Measurements from ENCODE around the gene PRDX1. TPM values are rescaled to one million over a fixed set of nuclear protein-coding genes. Genes with fewer than 3 reads are reported as not detected.

PRDX1 gene
- total and polyA plus RNA-seq, 2 of the 13 experiments (the other 11 are each of a cell fraction or from before 2014, with no cell fraction given): 761 to 1,898 TPM

DNA sequence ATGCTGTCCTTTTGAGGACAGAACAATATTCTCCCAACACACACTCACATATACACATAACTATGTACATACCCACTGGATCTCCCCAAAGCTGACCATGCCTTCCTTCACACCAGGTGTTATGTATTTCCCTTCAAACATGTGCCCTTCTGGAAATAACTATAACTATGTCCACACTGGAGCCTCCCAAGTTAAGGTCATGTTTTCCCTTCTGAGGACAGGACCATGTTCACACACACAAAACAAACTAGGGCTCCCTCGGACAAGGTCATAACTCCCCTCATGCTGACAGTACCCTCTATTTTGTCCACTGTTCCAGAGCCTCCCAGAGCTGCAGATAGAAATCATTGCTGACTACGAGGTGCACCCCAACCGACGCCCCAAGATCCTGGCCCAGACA is 13.8 kb downstream of the PRDX1 start (continued):
- TF ChIP-seq ZKSCAN5 (CRISPR knock-in tag; IDR thresholded peaks at IDR 0.05) (no peak), ISL2 (CRISPR knock-in tag; IDR thresholded peaks at IDR 0.05) (no peak), JDP2 (CRISPR knock-in tag; IDR thresholded peaks at IDR 0.05; ENCODE audit: borderline replicate concordance) (no peak), HNRNPH1 (optimal IDR thresholded peaks at IDR 0.05; ENCODE audit: low read depth, low read length) (no peak), ZNF747 (CRISPR knock-in tag; IDR thresholded peaks at IDR 0.05; ENCODE audit: borderline replicate concordance) (no peak), ZNF207 (IDR thresholded peaks at IDR 0.05; ENCODE audit: borderline replicate concordance) (no peak), RFXANK (CRISPR knock-in tag; IDR thresholded peaks at IDR 0.05) (no peak), MEIS1 (CRISPR knock-in tag; IDR thresholded peaks at IDR 0.05; ENCODE audit: borderline replicate concordance) (no peak), POLR2AphosphoS2 (IDR thresholded peaks at IDR 0.05; ENCODE audit: low read depth, low read length) (no peak), SOX6 (IDR thresholded peaks at IDR 0.05) (no peak), SOX6 (CRISPR knock-in tag; IDR thresholded peaks at IDR 0.05) (peak; percentile 38), KDM2A (CRISPR knock-in tag; IDR thresholded peaks at IDR 0.05; ENCODE audit: borderline replicate concordance, low read depth) (no peak), ZNF121 (CRISPR knock-in tag; IDR thresholded peaks at IDR 0.05) (no peak), MAZ (IDR thresholded peaks at IDR 0.05; ENCODE audit: borderline replicate concordance, low read depth, low read length) (no peak), MAZ (CRISPR knock-in tag; IDR thresholded peaks at IDR 0.05; ENCODE audit: low read depth) (no peak), PAF1 (CRISPR knock-in tag; IDR thresholded peaks at IDR 0.05) (0 out of 2 replicates have a peak, but pooled peaks have one; percentile 11), MYC (CRISPR knock-in tag; IDR thresholded peaks at IDR 0.05; ENCODE audit: borderline replicate concordance) (no peak), NFYC (CRISPR knock-in tag; IDR thresholded peaks at IDR 0.05) (no peak), ZFAT (CRISPR knock-in tag; conservative IDR thresholded peaks at IDR 0.05) (no peak), NCOA2 (CRISPR knock-in tag; IDR thresholded peaks at IDR 0.05) (peak; percentile 73), EEA1 (CRISPR knock-in tag; IDR thresholded peaks at IDR 0.05; ENCODE audit: borderline replicate concordance) (no peak), ZSCAN25 (CRISPR knock-in tag; IDR thresholded peaks at IDR 0.05) (no peak)
- TF ChIP-seq, protein P1, sequence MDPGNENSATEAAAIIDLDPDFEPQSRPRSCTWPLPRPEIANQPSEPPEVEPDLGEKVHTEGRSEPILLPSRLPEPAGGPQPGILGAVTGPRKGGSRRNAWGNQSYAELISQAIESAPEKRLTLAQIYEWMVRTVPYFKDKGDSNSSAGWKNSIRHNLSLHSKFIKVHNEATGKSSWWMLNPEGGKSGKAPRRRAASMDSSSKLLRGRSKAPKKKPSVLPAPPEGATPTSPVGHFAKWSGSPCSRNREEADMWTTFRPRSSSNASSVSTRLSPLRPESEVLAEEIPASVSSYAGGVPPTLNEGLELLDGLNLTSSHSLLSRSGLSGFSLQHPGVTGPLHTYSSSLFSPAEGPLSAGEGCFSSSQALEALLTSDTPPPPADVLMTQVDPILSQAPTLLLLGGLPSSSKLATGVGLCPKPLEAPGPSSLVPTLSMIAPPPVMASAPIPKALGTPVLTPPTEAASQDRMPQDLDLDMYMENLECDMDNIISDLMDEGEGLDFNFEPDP (CRISPR knock-in tag; conservative IDR thresholded peaks at IDR 0.05): no peak
- TF ChIP-seq, protein P2, sequence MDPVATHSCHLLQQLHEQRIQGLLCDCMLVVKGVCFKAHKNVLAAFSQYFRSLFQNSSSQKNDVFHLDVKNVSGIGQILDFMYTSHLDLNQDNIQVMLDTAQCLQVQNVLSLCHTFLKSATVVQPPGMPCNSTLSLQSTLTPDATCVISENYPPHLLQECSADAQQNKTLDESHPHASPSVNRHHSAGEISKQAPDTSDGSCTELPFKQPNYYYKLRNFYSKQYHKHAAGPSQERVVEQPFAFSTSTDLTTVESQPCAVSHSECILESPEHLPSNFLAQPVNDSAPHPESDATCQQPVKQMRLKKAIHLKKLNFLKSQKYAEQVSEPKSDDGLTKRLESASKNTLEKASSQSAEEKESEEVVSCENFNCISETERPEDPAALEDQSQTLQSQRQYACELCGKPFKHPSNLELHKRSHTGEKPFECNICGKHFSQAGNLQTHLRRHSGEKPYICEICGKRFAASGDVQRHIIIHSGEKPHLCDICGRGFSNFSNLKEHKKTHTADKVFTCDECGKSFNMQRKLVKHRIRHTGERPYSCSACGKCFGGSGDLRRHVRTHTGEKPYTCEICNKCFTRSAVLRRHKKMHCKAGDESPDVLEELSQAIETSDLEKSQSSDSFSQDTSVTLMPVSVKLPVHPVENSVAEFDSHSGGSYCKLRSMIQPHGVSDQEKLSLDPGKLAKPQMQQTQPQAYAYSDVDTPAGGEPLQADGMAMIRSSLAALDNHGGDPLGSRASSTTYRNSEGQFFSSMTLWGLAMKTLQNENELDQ (CRISPR knock-in tag; IDR thresholded peaks at IDR 0.05; ENCODE audit: borderline replicate concordance): no peak
- TF ChIP-seq, protein P3, sequence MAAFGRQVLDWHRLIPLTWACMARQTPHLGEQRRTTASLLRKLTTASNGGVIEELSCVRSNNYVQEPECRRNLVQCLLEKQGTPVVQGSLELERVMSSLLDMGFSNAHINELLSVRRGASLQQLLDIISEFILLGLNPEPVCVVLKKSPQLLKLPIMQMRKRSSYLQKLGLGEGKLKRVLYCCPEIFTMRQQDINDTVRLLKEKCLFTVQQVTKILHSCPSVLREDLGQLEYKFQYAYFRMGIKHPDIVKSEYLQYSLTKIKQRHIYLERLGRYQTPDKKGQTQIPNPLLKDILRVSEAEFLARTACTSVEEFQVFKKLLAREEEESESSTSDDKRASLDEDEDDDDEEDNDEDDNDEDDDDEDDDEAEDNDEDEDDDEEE (CRISPR knock-in tag; IDR thresholded peaks at IDR 0.05): 0 out of 2 replicates have a peak, but pooled peaks have one; percentile 52
- TF ChIP-seq, protein P4, sequence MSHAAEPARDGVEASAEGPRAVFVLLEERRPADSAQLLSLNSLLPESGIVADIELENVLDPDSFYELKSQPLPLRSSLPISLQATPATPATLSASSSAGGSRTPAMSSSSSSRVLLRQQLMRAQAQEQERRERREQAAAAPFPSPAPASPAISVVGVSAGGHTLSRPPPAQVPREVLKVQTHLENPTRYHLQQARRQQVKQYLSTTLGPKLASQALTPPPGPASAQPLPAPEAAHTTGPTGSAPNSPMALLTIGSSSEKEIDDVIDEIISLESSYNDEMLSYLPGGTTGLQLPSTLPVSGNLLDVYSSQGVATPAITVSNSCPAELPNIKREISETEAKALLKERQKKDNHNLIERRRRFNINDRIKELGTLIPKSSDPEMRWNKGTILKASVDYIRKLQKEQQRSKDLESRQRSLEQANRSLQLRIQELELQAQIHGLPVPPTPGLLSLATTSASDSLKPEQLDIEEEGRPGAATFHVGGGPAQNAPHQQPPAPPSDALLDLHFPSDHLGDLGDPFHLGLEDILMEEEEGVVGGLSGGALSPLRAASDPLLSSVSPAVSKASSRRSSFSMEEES (CRISPR knock-in tag; IDR thresholded peaks at IDR 0.05): no peak

Measured in HepG2 (cell line).